ENCODE measurements around the gene TRDN. TPM values are rescaled to one million over a fixed set of nuclear protein-coding genes. Genes with fewer than 3 reads are reported as not detected.
"Not testable (repeated sequence)": the region's sequence is repeated elsewhere in the genome, so short reads cannot be mapped to it uniquely, and the experiment has no call there.

The TRDN gene
- total and polyA plus RNA-seq, 4 donors, result 0.03 to 0.33 (median 0.23) TPM; not detected in 1

- Histone ChIP-seq H3K27ac (ENCODE audit: low read depth in 1 of 2, low read length in 2 of 2) (no peak overlapping the region), H3K4me3 (ENCODE audit: low read length in 2 of 2) (no peak overlapping the region), H3K36me3 (ENCODE audit: control insufficient read depth in 1 of 2, insufficient read depth in 2 of 2, low read length in 1 of 2) (no peaks in the 10 kb centered on the region), H3K9me3 (ENCODE audit: control insufficient read depth, low read length) (no peaks in the 10 kb centered on the region), H3K4me1 (ENCODE audit: control insufficient read depth in 1 of 2, insufficient read depth in 2 of 2, low read length in 2 of 2) (no peaks in the 10 kb centered on the region), H3K27me3 (ENCODE audit: control insufficient read depth in 1 of 2, insufficient read depth in 2 of 2, low read length in 1 of 2) (no peaks in the 10 kb centered on the region)
- intact Hi-C loops (cut with DNase I), result no loop called here
- DNase-seq, result no peak
- WGBS, 2 donors, result 5 to 18% methylated on average over 1 of the region's 1 CpG
- ATAC-seq (ENCODE audit: low FRiP score), result no peak
Observed at GRCh38 chr6:123588546-123588895, 48.2 kb downstream of the TRDN start.

DNA sequence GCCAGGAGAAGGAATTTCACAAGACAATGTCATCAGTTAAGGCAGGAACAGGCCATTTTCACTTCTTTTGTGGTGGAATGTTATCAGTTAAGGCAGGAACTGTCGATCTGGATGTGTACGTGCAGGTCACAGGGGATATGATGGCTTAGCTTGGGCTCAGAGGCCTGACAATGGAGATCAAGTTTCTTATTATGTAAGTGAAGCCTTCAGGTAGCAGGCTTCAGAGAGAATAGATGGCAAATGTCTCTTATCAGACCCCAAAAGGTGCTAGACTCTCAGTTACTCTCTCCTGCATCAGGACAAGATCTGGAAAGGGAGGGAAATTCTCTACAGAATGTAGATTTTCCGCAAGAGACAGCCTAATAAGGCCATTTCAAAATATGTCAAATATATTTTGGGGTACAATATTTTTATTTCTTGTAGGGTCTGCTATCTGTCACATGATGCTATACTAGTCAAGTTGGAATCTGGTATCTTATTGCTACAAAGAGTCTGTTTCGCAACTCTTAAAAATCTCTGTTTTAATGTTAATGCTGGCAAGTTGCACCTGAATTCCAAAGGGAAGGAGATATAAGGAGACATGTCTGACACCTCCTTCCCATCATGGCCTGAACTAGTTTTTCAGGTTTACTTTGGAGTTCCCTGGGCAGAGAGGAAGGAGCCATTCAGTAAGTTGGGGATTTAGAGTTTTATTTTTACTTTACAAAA lies 48.8 kb downstream of the TRDN start:
- intact Hi-C loops (cut with DNase I), result no loop called here
- Histone ChIP-seq H3K27ac (ENCODE audit: low read depth in 1 of 2, low read length in 2 of 2) (no peak overlapping the region), H3K9me3 (ENCODE audit: control insufficient read depth, low read length) (no peaks in the 10 kb centered on the region), H3K4me3 (ENCODE audit: low read length in 2 of 2) (no peak overlapping the region), H3K4me1 (ENCODE audit: control insufficient read depth in 1 of 2, insufficient read depth in 2 of 2, low read length in 2 of 2) (no peaks in the 10 kb centered on the region), H3K36me3 (ENCODE audit: control insufficient read depth in 1 of 2, insufficient read depth in 2 of 2, low read length in 1 of 2) (no peaks in the 10 kb centered on the region), H3K27me3 (ENCODE audit: control insufficient read depth in 1 of 2, insufficient read depth in 2 of 2, low read length in 1 of 2) (no peaks in the 10 kb centered on the region)
- DNase-seq (no peak), ATAC-seq (ENCODE audit: low FRiP score) (no peak)
- WGBS, 2 donors, result 68 to 74% methylated on average over 4 of the region's 4 CpGs

GRCh38 chr6:123587407-123587806 lies 49.3 kb downstream of the TRDN start:
- H3K27ac ChIP-seq (ENCODE audit: low read depth in 1 of 2, low read length in 2 of 2); H3K27me3 ChIP-seq (ENCODE audit: control insufficient read depth in 1 of 2, insufficient read depth in 2 of 2, low read length in 1 of 2); H3K4me3 ChIP-seq (ENCODE audit: low read length in 2 of 2); DNase-seq; H3K36me3 ChIP-seq (ENCODE audit: control insufficient read depth in 1 of 2, insufficient read depth in 2 of 2, low read length in 1 of 2); H3K9me3 ChIP-seq (ENCODE audit: control insufficient read depth, low read length); H3K4me1 ChIP-seq (ENCODE audit: control insufficient read depth in 1 of 2, insufficient read depth in 2 of 2, low read length in 2 of 2); ATAC-seq (ENCODE audit: low FRiP score); intact Hi-C loops (cut with DNase I): not testable (repeated sequence)
- 91 to 93% methylated on average over 8 of the region's 8 CpGs for WGBS, 2 donors

DNA sequence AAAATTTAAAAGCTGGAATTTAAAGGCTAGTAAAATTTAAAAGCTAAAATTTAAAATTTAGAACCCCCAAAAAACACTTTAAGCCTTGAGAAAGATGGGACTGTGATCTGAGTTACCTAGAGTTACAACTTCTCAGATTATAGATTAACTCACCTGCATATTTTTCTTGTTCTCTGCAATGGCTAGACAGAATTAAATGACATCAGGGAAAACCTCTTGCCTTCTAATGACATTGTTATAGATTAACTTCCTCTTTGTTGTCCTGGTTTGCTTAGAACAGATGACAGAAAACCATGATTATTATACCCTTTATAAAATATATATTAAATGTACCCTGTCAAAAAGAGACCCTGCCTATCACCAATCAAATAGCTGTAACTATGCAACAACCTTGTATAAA lies 56.4 kb downstream of the TRDN start:
- ATAC-seq (ENCODE audit: low FRiP score), result no peak
- no peak for DNase-seq
- Histone ChIP-seq H3K36me3 (ENCODE audit: control insufficient read depth in 1 of 2, insufficient read depth in 2 of 2, low read length in 1 of 2) (no peaks in the 10 kb centered on the region), H3K4me1 (ENCODE audit: control insufficient read depth in 1 of 2, insufficient read depth in 2 of 2, low read length in 2 of 2) (no peaks in the 10 kb centered on the region), H3K4me3 (ENCODE audit: low read length in 2 of 2) (no peak overlapping the region), H3K27me3 (ENCODE audit: control insufficient read depth in 1 of 2, insufficient read depth in 2 of 2, low read length in 1 of 2) (no peaks in the 10 kb centered on the region), H3K27ac (ENCODE audit: low read depth in 1 of 2, low read length in 2 of 2) (no peak overlapping the region), H3K9me3 (ENCODE audit: control insufficient read depth, low read length) (no peaks in the 10 kb centered on the region)
- intact Hi-C loops (cut with DNase I), result no loop called here

GRCh38 chr6:123575188-123575587 lies 61.6 kb downstream of the TRDN start:
- intact Hi-C loops (cut with DNase I), result no loop called here
- WGBS, 2 donors, result 69% methylated on average over 1 of the region's 1 CpG

GRCh38 chr6:123570813-123571684 lies 65.7 kb downstream of the TRDN start:
- Histone ChIP-seq H3K36me3 (ENCODE audit: control insufficient read depth in 1 of 2, insufficient read depth in 2 of 2, low read length in 1 of 2) (no peaks in the 10 kb centered on the region), H3K4me1 (ENCODE audit: control insufficient read depth in 1 of 2, insufficient read depth in 2 of 2, low read length in 2 of 2) (no peaks in the 10 kb centered on the region), H3K9me3 (ENCODE audit: control insufficient read depth, low read length) (peaks cover 1% of the 10 kb centered on the region), H3K4me3 (ENCODE audit: low read length in 2 of 2) (no peak overlapping the region), H3K27me3 (ENCODE audit: control insufficient read depth in 1 of 2, insufficient read depth in 2 of 2, low read length in 1 of 2) (no peaks in the 10 kb centered on the region), H3K27ac (ENCODE audit: low read depth in 1 of 2, low read length in 2 of 2) (no peak overlapping the region)
- ATAC-seq (ENCODE audit: low FRiP score), result no peak
- intact Hi-C loops (cut with DNase I), result no loop called here
- DNase-seq, result no peak
- WGBS, 2 donors, result 53 to 62% methylated on average over 7 of the region's 7 CpGs

More at GRCh38 chr6:123575188-123575587, 61.6 kb downstream of the TRDN start:
- H3K27ac ChIP-seq (ENCODE audit: low read depth in 1 of 2, low read length in 2 of 2), result no peak overlapping the region
- no peak for ATAC-seq (ENCODE audit: low FRiP score)
- no peaks in the 10 kb centered on the region for H3K4me1 ChIP-seq (ENCODE audit: control insufficient read depth in 1 of 2, insufficient read depth in 2 of 2, low read length in 2 of 2)
- H3K36me3 ChIP-seq (ENCODE audit: control insufficient read depth in 1 of 2, insufficient read depth in 2 of 2, low read length in 1 of 2), result no peaks in the 10 kb centered on the region
- H3K9me3 ChIP-seq (ENCODE audit: control insufficient read depth, low read length), result no peaks in the 10 kb centered on the region
- no peak for DNase-seq
- no peaks in the 10 kb centered on the region for H3K27me3 ChIP-seq (ENCODE audit: control insufficient read depth in 1 of 2, insufficient read depth in 2 of 2, low read length in 1 of 2)
- no peak overlapping the region for H3K4me3 ChIP-seq (ENCODE audit: low read length in 2 of 2)

DNA sequence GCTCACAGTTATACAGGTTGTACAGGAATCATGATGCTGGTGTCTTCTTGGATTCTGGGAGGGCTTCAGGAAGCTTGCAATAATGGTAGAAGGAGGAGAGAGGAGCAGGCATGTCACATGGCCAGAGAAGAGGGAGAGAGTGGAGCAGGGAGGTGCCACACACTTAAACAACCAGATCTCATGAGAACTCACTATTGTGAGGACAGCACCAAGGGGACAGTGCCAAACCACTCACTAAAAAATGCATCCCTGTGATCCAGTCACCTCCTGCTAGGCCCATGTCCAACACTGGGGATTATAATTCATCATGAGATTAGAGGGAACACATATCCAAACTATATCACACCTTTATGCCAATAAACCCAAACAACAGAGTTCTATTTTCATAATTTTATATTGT lies 67.2 kb downstream of the TRDN start:
- no peaks in the 10 kb centered on the region for H3K36me3 ChIP-seq (ENCODE audit: control insufficient read depth in 1 of 2, insufficient read depth in 2 of 2, low read length in 1 of 2)
- intact Hi-C loops (cut with DNase I), result no loop called here
- DNase-seq (no peak), ATAC-seq (ENCODE audit: low FRiP score) (no peak)
- no peaks in the 10 kb centered on the region for H3K4me1 ChIP-seq (ENCODE audit: control insufficient read depth in 1 of 2, insufficient read depth in 2 of 2, low read length in 2 of 2)
- no peaks in the 10 kb centered on the region for H3K27me3 ChIP-seq (ENCODE audit: control insufficient read depth in 1 of 2, insufficient read depth in 2 of 2, low read length in 1 of 2)
- no peak overlapping the region for H3K4me3 ChIP-seq (ENCODE audit: low read length in 2 of 2)
- no peak overlapping the region for H3K27ac ChIP-seq (ENCODE audit: low read depth in 1 of 2, low read length in 2 of 2)
- peaks cover 1% of the 10 kb centered on the region for H3K9me3 ChIP-seq (ENCODE audit: control insufficient read depth, low read length)

DNA sequence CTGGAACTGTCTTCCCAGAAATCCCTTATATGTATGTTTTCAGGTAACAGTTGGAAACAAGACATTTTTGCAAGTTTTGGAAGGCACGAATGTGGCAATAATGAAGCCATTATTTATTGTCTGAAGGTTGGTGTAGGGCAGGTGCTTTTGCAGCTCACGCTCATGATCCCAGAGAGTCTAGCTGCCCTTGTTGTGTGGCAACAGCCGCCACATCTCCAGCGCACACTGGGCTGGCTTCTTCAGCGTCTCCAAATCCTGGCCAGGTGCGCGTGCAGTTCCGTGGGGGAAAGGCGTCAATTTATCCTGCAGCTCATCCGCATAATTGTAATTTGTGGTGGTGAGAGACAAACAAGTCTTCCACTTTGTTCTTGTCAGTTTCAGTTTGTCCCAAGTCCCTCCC lies 71.2 kb downstream of the TRDN start:
- ATAC-seq (ENCODE audit: low FRiP score), result no peak
- H3K27ac ChIP-seq (ENCODE audit: low read depth in 1 of 2, low read length in 2 of 2), result no peak overlapping the region
- WGBS, 2 donors, result 89 to 91% methylated on average over 10 of the region's 10 CpGs

GRCh38 chr6:123564361-123564760 lies 72.4 kb downstream of the TRDN start:
- peaks cover 1% of the 10 kb centered on the region for H3K9me3 ChIP-seq (ENCODE audit: control insufficient read depth, low read length)
- H3K27me3 ChIP-seq (ENCODE audit: control insufficient read depth in 1 of 2, insufficient read depth in 2 of 2, low read length in 1 of 2), result no peaks in the 10 kb centered on the region
- intact Hi-C loops (cut with DNase I), result no loop called here
- DNase-seq, result no peak
- no peak overlapping the region for H3K4me3 ChIP-seq (ENCODE audit: low read length in 2 of 2)
- H3K36me3 ChIP-seq (ENCODE audit: control insufficient read depth in 1 of 2, insufficient read depth in 2 of 2, low read length in 1 of 2), result no peaks in the 10 kb centered on the region
- no peak for ATAC-seq (ENCODE audit: low FRiP score)
- no peaks in the 10 kb centered on the region for H3K4me1 ChIP-seq (ENCODE audit: control insufficient read depth in 1 of 2, insufficient read depth in 2 of 2, low read length in 2 of 2)
- 38 to 48% methylated on average over 3 of the region's 3 CpGs for WGBS, 2 donors
- no peak overlapping the region for H3K27ac ChIP-seq (ENCODE audit: low read depth in 1 of 2, low read length in 2 of 2)

More for the DNA sequence above, 71.2 kb downstream of the TRDN start:
- intact Hi-C loops (cut with DNase I), result no loop called here
- Histone ChIP-seq H3K4me3 (ENCODE audit: low read length in 2 of 2) (no peak overlapping the region), H3K9me3 (ENCODE audit: control insufficient read depth, low read length) (peaks cover 1% of the 10 kb centered on the region), H3K36me3 (ENCODE audit: control insufficient read depth in 1 of 2, insufficient read depth in 2 of 2, low read length in 1 of 2) (no peaks in the 10 kb centered on the region), H3K4me1 (ENCODE audit: control insufficient read depth in 1 of 2, insufficient read depth in 2 of 2, low read length in 2 of 2) (no peaks in the 10 kb centered on the region), H3K27me3 (ENCODE audit: control insufficient read depth in 1 of 2, insufficient read depth in 2 of 2, low read length in 1 of 2) (no peaks in the 10 kb centered on the region)
- DNase-seq, result no peak

All from aorta (tissue), 5 donors.